NOMO-1 treated with dmso at 0.1 percent for 144 hours (cell line): Measurements from ENCODE around the gene GALM.
"Not testable (repeated sequence)": the region's sequence is repeated elsewhere in the genome, so short reads cannot be mapped to it uniquely, and the experiment has no call there.

Experiments
- DNase-seq: peaks from one replicate; lab custom pipeline; 2025; ENCODE audit not compliant: unreplicated experiment; lab: John Stamatoyannopoulos, UW

Gene GALM

GRCh38 chr2:38708900-38709566 is 43.1 kb downstream of the GALM start:
- no peak for DNase-seq

GRCh38 chr2:38709567-38710194 is 43.8 kb downstream of the GALM start:
- DNase-seq: no peak

GRCh38 chr2:38711558-38711957 is 45.6 kb downstream of the GALM start:
- DNase-seq: no peak

DNA sequence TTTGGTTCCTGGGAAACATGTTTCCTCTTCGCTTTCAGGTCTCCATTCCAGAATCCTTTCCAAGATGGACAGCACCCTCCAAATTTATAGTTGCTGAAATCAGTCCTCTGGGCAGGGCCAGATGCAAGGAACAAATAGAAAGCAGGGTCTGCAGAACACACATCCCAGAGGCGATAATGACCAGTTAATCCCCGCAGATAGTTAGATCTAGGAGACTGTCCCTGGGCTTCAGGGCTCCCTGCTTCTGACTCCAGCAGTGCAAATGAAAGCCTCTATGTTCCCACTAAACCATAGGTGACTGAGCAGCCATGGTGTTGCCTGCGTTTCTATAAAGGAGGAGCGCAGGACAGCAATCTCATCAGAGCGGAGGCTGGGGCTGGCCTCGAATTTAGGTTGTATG is 46.5 kb downstream of the GALM start:
- DNase-seq: no peak

DNA sequence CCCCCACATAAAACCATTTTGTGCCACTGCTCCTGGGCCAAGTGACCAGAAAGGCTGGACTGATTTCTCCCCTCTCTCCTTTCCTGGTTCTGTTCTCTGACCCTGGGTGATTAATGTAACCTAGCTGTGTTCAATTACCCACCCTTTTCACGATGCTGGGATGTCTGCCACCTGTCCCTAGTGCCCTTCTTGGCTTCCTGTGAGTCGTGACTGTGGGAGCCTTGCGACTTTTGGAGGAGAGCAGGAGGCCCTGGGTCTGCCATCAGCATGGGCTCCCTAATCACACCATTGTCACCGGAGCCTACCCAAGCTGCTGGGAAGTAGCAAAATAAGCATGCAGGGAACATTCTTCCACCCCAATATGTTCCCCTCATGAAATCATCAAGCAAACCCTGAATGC is 47.0 kb downstream of the GALM start:
- DNase-seq: no peak

- no peak for DNase-seq
Measured at GRCh38 chr2:38713338-38713737, 47.4 kb downstream of the GALM start.

GRCh38 chr2:38714941-38715340 is 49.0 kb downstream of the GALM start:
- not testable (repeated sequence) for DNase-seq

- no peak for DNase-seq
Measured at GRCh38 chr2:38716185-38716584, 50.3 kb downstream of the GALM start.

DNA sequence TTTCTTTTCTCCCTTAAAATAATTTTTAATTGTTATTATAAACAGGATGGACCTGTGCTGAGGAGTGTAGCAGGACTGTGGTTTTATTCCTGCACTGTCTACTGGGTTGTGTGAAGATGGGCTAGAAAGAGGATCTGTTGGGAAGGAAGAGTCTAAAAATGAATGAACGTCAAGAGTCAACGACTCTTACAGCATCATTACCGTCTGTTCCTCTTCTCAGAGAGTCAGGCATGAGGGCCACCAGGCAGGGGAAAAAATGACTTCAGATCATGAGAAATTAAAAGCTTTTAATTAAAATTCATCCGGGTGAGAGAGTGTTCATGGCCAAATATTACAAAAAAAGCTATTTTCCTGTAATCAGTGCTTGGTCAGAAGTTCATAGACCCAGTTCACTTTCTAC is 52.7 kb downstream of the GALM start:
- DNase-seq: no peak

- no peak for DNase-seq
Measured at GRCh38 chr2:38719706-38720105, 53.8 kb downstream of the GALM start.

- no peak for DNase-seq
Measured at GRCh38 chr2:38720613-38721241, 54.8 kb downstream of the GALM start.

DNA sequence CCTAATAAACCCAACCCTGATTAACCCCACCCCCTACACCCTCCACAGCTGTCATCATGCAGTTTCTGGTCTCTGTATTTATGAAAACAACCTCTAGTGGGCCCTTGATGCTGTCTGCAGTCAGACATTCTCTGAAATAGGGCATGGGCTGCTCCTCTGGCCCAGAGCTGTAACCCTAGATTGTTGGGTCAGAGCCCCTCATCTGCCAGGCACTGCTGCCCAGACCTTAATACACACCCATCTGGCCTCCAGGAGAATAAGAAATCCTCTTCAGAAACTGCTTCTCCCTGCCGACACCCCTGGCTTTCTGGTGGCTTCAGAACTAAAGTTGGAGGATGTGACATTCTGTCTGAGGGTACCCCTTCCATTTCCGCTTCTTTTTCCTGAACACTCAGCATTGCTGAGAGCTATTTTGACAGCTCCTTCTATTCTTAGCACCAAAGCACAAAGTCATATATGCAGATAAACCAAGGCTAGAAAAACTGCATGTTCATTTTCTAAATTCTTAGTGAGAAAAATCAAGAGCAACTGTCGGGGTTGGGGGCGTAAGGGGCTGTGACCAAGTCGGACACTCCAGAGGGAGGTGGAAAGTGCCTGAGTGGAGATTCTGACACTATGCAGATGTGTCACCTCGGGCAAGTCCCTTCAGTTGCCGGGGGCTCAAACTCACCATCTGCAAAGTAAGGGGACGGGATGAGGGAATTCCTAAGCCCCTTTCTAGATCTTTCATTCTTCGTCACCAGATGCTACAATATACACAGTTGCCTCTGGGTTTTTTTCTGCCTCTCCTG is 56.6 kb downstream of the GALM start:
- no peak for DNase-seq

GRCh38 chr2:38723173-38723572 is 57.3 kb downstream of the GALM start:
- no peak for DNase-seq

- DNase-seq: no peak
Measured at GRCh38 chr2:38727661-38728060, 61.7 kb downstream of the GALM start.

- no peak for DNase-seq
Measured at GRCh38 chr2:38728694-38729093, 62.8 kb downstream of the GALM start.

DNA sequence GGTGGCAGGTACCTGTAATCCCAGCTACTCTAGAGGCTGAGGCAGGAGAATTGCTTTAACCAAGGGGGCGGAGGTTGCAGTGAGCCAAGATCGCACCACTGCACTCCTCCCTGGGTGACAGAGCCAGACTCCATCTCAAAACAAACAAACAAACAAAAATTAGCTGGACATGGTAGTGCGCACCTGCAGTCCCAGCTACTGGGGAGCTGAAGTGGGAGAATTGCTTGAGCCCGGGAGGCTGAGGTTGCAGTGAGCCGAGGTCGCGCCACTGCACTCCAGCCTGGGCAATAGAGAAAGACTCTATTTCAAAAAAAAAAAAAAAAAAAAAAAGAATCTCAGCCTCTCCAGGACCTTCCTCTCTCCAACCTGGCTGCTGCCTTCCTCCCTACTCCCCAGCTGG is 65.2 kb downstream of the GALM start:
- DNase-seq: no peak

GRCh38 chr2:38731684-38732221 is 65.8 kb downstream of the GALM start:
- DNase-seq: no peak

- DNase-seq: no peak
Measured at GRCh38 chr2:38733300-38733971, 67.5 kb downstream of the GALM start.

GRCh38 chr2:38734299-38735058 is 68.6 kb downstream of the GALM start:
- DNase-seq: no peak

- no peak for DNase-seq
Measured at GRCh38 chr2:38735999-38736320, 70.0 kb downstream of the GALM start.
